Cortex of kidney (tissue), 1 donor: ENCODE results near the gene TTLL5.
A peak's percentile ranks its signal among the peaks of the same experiment; 100 is the strongest.

ENCODE experiments used
- DNase-seq: peaks from one replicate; lab custom pipeline; 2025; lab: John Stamatoyannopoulos, UW

The TTLL5 gene, protein sequence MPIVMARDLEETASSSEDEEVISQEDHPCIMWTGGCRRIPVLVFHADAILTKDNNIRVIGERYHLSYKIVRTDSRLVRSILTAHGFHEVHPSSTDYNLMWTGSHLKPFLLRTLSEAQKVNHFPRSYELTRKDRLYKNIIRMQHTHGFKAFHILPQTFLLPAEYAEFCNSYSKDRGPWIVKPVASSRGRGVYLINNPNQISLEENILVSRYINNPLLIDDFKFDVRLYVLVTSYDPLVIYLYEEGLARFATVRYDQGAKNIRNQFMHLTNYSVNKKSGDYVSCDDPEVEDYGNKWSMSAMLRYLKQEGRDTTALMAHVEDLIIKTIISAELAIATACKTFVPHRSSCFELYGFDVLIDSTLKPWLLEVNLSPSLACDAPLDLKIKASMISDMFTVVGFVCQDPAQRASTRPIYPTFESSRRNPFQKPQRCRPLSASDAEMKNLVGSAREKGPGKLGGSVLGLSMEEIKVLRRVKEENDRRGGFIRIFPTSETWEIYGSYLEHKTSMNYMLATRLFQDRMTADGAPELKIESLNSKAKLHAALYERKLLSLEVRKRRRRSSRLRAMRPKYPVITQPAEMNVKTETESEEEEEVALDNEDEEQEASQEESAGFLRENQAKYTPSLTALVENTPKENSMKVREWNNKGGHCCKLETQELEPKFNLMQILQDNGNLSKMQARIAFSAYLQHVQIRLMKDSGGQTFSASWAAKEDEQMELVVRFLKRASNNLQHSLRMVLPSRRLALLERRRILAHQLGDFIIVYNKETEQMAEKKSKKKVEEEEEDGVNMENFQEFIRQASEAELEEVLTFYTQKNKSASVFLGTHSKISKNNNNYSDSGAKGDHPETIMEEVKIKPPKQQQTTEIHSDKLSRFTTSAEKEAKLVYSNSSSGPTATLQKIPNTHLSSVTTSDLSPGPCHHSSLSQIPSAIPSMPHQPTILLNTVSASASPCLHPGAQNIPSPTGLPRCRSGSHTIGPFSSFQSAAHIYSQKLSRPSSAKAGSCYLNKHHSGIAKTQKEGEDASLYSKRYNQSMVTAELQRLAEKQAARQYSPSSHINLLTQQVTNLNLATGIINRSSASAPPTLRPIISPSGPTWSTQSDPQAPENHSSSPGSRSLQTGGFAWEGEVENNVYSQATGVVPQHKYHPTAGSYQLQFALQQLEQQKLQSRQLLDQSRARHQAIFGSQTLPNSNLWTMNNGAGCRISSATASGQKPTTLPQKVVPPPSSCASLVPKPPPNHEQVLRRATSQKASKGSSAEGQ (N-terminal part only)

DNA sequence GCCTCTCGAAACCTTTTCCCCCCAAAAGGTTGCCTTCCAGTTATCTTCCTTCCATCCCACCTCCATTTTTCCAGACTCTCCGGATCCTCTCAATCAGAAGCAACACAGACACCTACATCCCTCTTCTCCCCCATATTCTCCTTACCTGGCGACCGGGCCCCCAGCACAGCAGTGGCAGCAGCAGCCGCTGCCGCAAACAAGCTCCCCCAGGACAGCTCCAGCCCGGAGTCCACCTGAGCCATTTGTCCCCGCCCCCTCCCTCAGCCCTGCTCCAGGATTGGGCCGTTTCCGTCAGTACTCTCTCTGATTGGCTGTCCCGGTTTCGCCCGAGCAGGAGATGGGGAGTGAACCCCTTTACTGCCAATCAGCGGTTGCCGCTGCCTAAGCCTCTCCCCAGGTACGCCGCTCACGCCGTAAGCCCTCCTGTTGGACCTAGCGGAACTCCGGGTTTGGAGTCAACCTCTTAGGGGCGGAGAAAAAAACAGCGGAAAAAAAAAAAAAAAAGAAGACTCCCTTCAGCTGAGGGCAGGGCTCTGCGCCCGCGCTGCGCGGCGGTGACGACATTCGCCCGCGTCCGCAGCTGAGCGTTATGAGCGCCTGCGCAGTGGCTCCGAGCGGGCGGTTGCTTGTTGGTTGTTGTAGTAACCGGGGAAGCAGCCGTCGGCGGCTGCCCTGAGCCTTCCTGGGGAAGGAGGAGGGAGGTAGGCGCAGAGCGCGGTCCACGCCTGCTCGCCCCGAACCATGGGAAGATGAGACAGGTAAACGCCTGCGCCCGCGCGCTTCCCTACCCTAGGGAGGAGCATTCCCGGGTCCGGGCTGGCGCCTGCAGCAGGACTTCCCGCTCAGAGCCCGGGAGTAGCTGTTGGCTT is at the start of gene TTLL5, which contains the start of gene ERG28:
TSS of gene TTLL5 (plus strand) at position 617 of the 869 bp plus-strand sequence. CDS start 1,904 bp downstream, outside the sequence.
TSS of gene ERG28 (minus strand) at position 247 of the 869 bp plus-strand sequence. CDS start 3,374 bp downstream, outside the sequence.
- peak; percentile 82 for DNase-seq

- no peak for DNase-seq
Measured at GRCh38 chr14:75612157-75612556, 48.9 kb upstream of the TTLL5 start.

DNA sequence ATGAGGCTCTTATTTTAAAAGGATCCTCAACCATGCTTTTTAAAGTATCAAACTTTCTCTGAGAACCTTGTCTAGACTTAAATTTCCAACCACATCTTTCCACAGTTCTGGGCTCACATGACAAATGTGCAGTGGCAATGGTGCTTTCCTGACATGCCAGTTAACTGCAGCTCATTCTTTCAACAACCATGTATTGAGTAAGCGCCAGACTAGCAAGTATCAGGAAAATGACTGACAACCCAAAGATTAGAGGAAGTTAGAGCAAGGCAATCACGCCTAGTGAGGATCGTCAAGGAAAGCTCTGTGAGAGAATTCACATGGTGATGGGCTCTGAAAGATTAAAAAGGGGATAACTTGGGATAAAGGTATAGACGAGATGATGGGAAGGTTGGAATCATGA is 46.9 kb upstream of the TTLL5 start:
- DNase-seq, result no peak

GRCh38 chr14:75615200-75615599 is 45.8 kb upstream of the TTLL5 start:
- DNase-seq, result no peak

- DNase-seq, result no peak
Measured at GRCh38 chr14:75619548-75619947, 41.5 kb upstream of the TTLL5 start.

DNA sequence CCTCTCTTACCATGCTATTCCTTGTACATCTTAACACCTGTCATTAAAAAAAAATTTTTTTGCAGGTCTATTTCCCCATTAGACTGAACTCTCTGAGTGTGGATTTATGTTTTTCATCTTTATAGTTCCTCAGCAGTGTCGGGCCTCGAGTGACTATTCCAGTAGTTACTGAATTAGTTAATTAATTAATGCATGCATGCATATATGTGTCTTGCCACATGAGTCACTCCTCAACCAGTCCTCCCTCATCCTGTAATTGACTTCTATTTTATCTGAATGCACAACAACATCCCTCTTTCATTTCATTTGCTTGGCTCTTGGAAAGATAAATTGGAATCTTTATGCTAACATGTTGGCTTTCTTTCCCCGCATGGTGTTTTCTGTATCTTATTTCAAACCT is 36.0 kb upstream of the TTLL5 start:
- DNase-seq, result no peak

- no peak for DNase-seq
Measured at GRCh38 chr14:75626396-75626795, 34.6 kb upstream of the TTLL5 start.

- DNase-seq, result no peak
Measured at GRCh38 chr14:75626863-75627262, 34.2 kb upstream of the TTLL5 start.

DNA sequence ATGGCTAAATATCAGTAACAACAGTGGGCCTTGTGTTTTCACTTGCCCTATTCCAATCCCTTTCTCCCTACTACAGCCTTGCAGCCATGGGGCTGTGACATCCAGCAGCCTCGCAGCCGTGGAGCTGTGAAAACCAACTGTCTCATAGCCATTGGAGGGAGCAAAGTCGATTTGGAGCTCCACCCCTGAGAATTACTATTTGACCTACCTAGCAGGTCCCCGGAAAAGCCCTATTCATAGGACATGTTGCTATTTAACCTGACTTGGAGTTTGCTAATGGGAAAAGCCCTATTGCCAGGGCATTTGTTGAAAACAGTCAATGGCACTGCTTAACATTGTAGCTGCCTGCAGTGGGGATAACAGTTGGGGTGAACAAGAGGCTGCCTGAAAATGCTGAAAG is 33.6 kb upstream of the TTLL5 start:
- DNase-seq, result no peak

- no peak for DNase-seq
Measured at GRCh38 chr14:75628816-75629215, 32.2 kb upstream of the TTLL5 start.

- no peak for DNase-seq
Measured at GRCh38 chr14:75630695-75631452, 30.2 kb upstream of the TTLL5 start.

DNA sequence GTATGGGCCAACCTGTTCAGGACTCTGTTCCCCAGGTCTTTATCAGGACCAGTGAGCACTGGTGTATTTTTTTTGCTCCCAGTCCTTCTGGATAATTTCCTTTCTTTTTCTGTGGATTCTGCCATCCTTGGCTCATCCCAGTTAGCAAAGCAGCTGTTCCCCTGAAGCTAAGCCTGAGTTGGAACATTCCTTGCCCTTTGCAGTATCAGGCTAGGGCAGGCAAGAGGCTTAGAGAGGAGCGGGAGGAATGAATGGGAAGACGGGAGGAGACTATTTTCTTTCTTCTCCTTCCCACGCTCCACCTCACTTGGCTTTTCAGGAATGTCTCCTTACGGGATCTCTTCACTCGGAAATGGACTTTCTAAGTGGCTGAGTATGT is 29.6 kb upstream of the TTLL5 start:
- DNase-seq, result no peak

DNA sequence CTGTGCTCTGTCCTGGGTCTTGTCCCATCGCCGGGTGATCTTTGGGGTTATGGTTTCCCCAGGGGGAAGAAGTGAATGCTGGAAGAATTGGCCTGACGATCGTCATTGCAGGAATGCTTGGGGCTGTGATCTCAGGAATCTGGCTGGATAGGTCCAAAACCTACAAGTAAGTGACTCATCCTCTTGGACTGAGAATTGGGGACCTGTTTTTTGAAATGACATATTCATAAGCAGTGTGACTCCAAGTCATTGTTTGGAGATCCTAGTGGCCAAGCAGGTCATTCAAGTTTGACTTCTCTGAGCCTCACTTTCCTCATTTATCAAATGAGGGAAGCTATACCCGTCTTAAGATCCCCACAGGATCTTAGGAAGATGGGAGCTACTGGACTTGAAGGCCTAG is 26.2 kb upstream of the TTLL5 start:
- DNase-seq, result no peak

DNA sequence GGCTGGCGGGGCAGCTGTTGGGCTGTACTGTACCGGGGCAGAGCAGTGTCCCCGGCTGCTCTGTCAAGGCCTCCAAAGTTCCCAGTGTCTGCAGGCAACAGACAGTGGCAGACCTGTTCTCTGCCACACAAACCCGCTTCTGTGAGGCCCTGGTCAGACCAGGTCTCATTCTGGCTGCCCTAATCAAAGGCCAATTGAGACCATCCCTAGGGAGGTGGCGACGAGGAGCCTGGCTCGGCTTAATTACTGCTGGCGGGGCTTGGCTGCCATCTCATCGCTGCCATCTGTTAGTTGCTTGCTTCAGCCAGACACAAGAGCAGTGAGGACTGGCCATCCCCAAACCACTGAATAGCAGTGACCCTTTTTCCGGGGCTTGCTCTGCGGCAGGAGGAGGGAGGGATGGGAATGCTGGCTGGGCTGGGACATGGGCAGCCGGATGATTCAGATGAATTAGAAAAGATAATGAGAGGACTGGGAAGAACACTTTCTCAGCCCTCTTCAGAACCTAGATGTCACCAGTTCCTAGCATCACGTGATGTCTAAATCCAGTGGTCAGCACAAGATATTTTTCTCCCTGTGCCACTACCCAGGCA is 24.9 kb upstream of the TTLL5 start:
- no peak for DNase-seq

DNA sequence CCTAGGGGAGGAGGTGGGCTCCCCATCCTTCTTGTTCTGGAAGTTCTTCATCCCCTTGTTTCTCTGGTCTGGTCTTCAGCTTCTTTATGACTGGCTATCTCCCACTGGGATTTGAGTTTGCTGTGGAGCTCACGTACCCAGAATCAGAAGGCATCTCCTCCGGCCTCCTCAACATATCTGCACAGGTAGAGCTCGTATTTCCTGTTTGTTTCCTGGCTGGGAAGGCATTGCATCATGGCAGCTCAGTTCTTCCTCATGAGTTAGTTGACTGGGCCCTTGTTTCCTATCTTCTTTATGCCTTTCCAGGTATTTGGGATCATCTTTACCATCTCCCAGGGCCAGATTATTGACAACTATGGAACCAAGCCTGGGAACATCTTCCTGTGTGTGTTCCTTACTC is 20.2 kb upstream of the TTLL5 start:
- no peak for DNase-seq

DNA sequence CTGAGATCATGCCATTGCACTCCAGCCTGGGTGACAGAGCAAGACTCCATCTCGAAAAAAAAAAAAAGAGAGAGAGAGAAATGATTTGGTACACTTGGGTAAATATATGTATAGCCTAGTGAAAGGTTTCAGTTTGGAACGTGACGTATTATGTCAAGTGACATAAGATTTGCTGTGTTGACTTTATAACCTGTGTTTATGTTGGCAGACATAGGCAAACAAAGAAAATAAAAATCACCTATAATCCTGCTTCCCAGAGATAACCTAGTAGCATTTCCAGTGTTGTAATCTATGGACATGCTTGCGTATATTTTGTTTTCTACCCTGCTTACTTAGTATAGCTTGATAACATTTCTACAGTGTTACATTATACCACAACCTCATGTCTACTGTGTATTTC is 17.1 kb upstream of the TTLL5 start:
- no peak for DNase-seq

DNA sequence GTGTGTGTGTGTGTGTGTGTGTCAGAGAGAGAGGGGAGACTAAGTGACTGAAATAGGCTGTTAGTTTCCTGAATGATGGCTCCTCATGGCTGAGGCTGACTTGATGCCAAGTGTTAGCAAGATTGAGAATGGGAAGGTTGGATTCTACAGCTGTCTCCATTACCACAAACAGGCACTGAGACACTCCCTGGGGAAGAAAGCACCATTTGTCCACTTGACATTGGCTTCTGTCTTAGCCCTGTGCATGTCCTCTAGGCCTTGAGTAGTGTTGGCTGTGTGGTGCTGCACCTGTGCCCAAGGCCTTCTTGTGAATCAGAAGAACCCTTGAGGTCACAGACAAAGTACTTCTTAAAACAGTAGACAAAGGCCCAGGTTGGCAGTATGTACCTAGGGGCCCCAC is 16.0 kb upstream of the TTLL5 start:
- no peak for DNase-seq

- no peak for DNase-seq
Measured at GRCh38 chr14:75646762-75647161, 14.3 kb upstream of the TTLL5 start.

DNA sequence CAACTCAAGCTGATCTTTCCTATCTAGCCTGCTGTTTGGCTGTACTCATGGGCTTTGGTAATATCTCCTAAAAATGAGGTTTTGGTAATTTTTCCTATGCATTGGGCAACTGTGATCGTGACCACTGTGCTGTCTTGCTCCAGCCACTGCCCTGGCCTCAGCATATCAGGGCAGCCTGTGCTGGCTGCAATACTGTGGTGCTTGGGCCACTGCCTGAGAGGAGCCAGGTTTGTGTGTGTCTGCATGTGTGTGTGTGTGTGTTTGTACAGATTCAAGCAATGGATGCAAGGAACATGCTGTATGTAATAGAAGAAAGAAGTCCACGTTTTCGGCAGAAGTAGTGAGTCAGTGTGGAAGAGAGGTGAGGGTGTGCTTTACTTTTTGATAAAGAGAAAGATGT is 13.4 kb upstream of the TTLL5 start:
- no peak for DNase-seq
